Activated naive CD8-positive, alpha-beta T cell (primary cell): ENCODE measurements around the gene BRCA2.

Experiments
- H3K27ac Mint-ChIP-seq: one replicate; pipeline ENCODE4 v1.8.0; 2021; ENCODE audit warnings: mixed read lengths
- H3K27me3 Mint-ChIP-seq: one replicate; pipeline ENCODE4 v1.8.0; 2021; ENCODE audit warnings: mixed read lengths
- H3K36me3 Mint-ChIP-seq: one replicate; pipeline ENCODE4 v1.8.0; 2021; ENCODE audit warnings: mixed read lengths
- H3K4me1 Mint-ChIP-seq: one replicate; pipeline ENCODE4 v1.8.0; 2021; ENCODE audit warnings: low read depth, mixed read lengths
- H3K4me3 Mint-ChIP-seq: one replicate; pipeline ENCODE4 v1.8.0; 2021; ENCODE audit warnings: mild to moderate bottlenecking, mixed read lengths
- H3K9me3 Mint-ChIP-seq: one replicate; pipeline ENCODE4 v1.8.0; 2021; ENCODE audit warnings: low read depth, mixed read lengths

Gene BRCA2

DNA sequence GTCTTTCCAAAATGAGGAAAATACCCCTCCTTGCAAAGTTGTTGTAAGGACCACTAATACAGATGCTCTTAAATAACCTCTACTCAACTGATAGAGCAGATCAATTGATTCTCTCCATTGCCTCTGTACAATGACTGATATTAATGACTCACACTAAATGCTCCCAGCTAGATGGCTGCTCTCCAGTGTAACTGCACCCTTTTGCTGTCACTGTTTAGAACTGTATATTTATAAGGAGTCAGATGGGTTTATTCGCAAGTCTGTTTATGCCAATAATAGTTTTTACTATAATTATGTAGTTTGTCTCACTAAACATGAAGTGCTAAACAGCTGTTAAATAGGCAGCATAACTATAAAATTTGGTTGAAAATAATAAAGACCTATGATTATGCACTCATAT, 133.7 kb downstream of the BRCA2 start:
- Mint-ChIP-seq H3K36me3 (peaks cover 3% of the 10 kb centered on the region), H3K9me3 (no peaks in the 10 kb centered on the region), H3K4me3 (no peak overlapping the region), H3K27me3 (no peaks in the 10 kb centered on the region), H3K4me1 (no peaks in the 10 kb centered on the region), H3K27ac (no peak overlapping the region)
